ENCODE data around the gene BORA.

DNA sequence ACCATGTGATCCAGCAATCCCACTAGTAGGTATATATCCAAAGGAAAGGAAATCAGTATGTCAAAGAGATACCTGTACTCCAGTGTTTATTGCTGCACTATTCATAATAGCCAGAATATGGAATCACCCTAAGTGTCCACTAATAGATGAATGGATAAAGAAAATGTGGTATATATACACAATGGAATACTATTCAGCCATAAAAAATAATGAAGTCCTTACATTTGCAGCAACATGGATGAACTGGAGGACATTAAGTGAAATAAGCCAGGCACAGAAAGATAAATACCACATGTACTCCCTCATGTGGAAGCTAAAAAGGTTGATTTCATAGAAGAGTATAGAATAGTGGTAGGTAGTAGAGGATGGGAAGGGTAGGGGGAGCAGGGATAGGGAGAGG, 23.5 kb downstream of the BORA start:
- TF ChIP-seq, protein P1, sequence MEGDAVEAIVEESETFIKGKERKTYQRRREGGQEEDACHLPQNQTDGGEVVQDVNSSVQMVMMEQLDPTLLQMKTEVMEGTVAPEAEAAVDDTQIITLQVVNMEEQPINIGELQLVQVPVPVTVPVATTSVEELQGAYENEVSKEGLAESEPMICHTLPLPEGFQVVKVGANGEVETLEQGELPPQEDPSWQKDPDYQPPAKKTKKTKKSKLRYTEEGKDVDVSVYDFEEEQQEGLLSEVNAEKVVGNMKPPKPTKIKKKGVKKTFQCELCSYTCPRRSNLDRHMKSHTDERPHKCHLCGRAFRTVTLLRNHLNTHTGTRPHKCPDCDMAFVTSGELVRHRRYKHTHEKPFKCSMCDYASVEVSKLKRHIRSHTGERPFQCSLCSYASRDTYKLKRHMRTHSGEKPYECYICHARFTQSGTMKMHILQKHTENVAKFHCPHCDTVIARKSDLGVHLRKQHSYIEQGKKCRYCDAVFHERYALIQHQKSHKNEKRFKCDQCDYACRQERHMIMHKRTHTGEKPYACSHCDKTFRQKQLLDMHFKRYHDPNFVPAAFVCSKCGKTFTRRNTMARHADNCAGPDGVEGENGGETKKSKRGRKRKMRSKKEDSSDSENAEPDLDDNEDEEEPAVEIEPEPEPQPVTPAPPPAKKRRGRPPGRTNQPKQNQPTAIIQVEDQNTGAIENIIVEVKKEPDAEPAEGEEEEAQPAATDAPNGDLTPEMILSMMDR (conservative IDR thresholded peaks at IDR 0.05) = no peak
- no peak for TF ChIP-seq EZH2 (IDR thresholded peaks at IDR 0.05; ENCODE audit: low read depth)
